ENCODE measurements around the gene SPATA31D4.

DNA sequence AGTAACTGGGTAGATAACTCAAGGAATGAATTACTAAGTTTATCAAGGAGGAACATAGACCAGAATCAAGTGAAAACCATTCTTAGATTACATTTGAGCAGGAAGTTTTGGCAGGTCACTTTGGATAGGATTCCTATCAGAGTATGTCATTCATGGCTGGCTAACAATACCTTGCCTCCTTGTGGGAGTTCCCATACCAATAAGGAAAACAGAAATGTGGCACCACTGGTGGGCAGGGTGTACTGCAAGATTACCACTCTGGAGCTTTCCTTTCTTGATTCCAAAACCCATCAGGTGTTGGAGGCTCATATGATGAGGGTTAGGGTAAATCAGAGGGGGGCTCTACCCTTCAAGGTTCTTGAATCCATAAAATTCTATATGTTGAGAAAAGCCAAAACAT is 41.7 kb downstream of the SPATA31D4 start:
- TF ChIP-seq, protein P1, sequence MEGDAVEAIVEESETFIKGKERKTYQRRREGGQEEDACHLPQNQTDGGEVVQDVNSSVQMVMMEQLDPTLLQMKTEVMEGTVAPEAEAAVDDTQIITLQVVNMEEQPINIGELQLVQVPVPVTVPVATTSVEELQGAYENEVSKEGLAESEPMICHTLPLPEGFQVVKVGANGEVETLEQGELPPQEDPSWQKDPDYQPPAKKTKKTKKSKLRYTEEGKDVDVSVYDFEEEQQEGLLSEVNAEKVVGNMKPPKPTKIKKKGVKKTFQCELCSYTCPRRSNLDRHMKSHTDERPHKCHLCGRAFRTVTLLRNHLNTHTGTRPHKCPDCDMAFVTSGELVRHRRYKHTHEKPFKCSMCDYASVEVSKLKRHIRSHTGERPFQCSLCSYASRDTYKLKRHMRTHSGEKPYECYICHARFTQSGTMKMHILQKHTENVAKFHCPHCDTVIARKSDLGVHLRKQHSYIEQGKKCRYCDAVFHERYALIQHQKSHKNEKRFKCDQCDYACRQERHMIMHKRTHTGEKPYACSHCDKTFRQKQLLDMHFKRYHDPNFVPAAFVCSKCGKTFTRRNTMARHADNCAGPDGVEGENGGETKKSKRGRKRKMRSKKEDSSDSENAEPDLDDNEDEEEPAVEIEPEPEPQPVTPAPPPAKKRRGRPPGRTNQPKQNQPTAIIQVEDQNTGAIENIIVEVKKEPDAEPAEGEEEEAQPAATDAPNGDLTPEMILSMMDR (IDR thresholded peaks at IDR 0.05): no peak
- no peak for TF ChIP-seq POLR2A (IDR thresholded peaks at IDR 0.05)
